Right lung (tissue), 10 donors: ENCODE measurements around the gene DCAF4. TPM values are rescaled to one million over a fixed set of nuclear protein-coding genes. Genes with fewer than 3 reads are reported as not detected.

Experiments
- DNase-seq, 2 donors: peaks; one replicate each; pipeline ENCODE4 v3.0.0-alpha.2; 2013
- long read RNA-seq, 8 donors: transcript quantifications; one replicate each; lab custom pipeline, GENCODE V29; 2026
- polyA plus RNA-seq, 5 donors: library from polyadenylated mRNA; unstranded; fragments of 120-200 nt; gene quantifications; one replicate each; pipeline versions ENCODE4 v1.2.1 to v1.2.3, GENCODE V29; 2013; ENCODE audit warnings: inconsistent platforms in 1 of 5, low replicate concordance in 1 of 5; ENCODE audit not compliant: insufficient read length in 5 of 5, insufficient read depth in 1 of 5

The DCAF4 gene, protein sequence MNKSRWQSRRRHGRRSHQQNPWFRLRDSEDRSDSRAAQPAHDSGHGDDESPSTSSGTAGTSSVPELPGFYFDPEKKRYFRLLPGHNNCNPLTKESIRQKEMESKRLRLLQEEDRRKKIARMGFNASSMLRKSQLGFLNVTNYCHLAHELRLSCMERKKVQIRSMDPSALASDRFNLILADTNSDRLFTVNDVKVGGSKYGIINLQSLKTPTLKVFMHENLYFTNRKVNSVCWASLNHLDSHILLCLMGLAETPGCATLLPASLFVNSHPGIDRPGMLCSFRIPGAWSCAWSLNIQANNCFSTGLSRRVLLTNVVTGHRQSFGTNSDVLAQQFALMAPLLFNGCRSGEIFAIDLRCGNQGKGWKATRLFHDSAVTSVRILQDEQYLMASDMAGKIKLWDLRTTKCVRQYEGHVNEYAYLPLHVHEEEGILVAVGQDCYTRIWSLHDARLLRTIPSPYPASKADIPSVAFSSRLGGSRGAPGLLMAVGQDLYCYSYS
- polyA plus RNA-seq: 10 to 100 TPM; 17.0 to 27.0 (median 17.6) TPM
- long read RNA-seq, donor 1, partial matches to known transcripts: 0 of 1 reads
- long read RNA-seq, donor 1, other reads (novel, unspliced or antisense): 0 of 1 reads
- long read RNA-seq, donor 2: 0 reads
- long read RNA-seq, donor 3, partial matches to known transcripts: 0 of 3 reads
- long read RNA-seq, donor 3, other reads (novel, unspliced or antisense): 0 of 3 reads
- long read RNA-seq, donor 4, partial matches to known transcripts: 0 of 1 reads
- long read RNA-seq, donor 4, other reads (novel, unspliced or antisense): 0 of 1 reads
- long read RNA-seq, donor 5, partial matches to known transcripts: 0 of 2 reads
- long read RNA-seq, donor 5, other reads (novel, unspliced or antisense): 0 of 2 reads
- long read RNA-seq, donor 6, partial matches to known transcripts: 0 of 1 reads
- long read RNA-seq, donor 6, other reads (novel, unspliced or antisense): 0 of 1 reads
- long read RNA-seq, donor 7: 0 reads
- long read RNA-seq, donor 8, partial matches to known transcripts: 0 of 1 reads
- long read RNA-seq, donor 8, other reads (novel, unspliced or antisense): 0 of 1 reads

DNA sequence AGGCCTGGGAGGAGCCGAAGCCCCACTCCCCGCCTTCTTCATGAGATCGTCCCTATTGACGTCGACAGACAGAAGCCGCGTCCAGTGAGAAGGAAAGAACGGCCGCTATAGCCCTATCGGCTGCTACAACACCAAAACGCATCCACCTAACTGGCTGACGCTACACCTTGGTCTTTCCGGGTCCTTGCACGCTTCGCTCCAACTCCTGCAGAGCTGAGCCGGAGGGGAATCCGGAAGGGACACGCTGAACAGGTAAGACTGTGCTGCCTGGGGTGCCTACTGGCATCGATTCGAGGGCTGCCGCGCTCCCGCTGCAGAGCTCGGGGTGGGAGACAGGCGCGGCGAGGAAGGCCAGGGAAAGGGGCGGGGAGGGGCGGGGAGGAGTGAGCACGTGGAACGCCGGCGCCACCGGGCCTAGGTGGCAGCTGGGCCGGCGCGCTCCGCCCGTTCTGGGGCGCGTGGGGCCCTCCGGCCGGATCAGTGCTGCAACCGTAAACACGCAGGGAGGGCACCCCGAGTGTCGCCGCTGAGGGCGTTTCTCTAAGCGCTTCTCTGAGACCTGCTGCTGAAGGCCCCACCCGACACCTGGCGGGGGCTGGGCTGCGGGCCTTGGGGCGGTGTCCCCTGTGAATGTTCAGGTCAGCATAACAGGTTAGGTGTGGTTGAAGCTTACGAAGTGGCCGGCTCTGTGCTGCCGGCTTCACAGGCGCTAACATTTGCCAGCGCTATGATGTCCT lies at the start of gene DCAF4:
Gene DCAF4, plus strand, starts transcription at position 173 of the 737 bp plus-strand sequence. CDS start 11,515 bp downstream, outside the sequence.
- peak; percentile 93 to 95 for DNase-seq

DNA sequence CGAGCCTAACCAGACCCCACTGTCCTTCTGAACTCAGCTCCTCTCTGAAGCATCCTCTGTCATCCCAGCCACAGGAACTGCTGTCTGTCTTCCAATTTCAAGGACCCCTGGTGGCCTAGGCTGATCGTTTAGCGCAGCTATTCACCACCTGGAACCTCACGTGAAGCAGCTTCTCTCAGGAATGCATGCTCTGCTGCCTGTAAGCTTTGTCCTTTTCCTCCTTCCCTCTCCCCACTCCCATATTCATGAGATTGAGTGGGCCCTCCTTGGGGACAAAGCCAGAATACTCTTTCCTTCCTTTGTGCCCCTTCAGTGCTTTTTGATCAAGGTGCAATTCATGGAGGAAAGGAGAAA lies 49.6 kb upstream of the DCAF4 start:
- no peak for DNase-seq

DNA sequence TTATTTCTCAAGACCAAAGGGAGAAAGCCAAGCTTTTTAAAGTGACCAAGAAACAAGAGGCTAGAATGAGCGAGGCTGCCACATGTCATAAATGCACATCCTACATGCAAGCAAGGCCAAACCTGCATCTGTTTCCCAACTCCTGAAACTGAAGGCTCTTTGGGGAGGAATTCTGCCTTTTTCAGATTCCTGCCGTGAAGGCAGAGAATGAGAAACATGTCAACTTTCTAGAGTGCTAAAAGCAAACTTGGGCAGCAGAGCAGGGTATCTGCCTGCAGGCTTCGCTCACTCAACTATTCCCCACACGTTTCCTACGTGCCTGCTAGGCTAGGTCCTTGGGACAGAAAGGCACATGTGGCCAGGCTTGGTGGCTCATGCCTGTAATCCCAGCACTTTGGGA lies 47.5 kb upstream of the DCAF4 start:
- DNase-seq: no peak

DNA sequence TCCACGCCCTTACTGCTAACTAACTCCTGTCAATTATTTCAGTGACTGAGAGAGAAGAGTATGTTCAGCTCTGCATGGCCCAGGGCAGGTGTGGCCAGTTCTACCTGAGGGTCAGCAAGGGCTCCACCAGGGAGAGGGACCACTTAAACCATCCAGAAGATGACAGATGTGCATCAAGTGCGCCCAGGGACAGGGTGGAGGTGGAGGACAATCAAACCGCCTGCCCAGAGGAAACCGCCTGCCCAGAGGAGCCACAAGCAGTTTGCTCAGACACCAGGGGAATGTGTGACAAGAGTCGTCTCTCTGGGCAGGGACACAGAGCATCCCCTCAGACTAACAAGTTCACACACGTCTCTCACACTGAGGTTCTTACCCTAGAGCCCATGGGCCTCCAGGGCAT lies 46.8 kb upstream of the DCAF4 start:
- no peak for DNase-seq

DNA sequence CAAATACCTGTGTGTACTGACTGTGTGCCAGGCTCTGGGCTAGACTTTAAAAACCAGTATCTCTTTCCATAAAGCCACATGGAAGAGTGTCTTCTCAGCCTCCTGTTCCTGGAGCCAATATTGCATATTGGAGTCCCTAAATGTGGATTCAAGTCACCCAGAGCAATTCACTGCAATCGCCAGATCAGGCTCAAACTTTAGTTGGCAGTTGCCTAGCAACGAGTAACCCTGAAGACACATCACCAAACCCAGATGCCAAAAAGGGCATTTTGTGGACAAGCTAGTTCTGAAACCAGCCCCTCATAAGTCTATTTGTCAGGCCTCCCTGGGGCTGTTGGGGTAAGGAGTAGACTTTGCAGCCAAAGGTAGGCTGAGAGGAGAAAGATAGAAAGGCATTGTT lies 46.1 kb upstream of the DCAF4 start:
- no peak for DNase-seq

DNA sequence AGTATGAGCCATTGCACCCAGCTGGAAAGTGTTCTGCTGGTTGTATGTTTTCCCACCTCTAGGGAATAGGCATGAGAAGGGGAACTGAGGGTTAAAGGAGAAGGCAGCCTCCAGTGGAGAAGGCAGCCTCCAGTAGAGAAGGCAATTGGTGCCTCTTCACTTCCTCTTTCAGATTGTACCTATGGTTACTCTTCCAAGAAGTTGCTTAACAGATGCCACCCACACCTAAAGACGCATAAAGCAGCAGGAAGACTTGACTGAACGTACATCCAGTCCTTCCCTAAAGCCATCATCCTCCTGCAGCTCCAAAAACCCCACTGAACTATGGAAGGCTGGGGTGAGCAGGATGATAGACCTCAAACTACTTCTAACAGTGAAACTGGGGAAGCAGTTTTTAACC lies 45.4 kb upstream of the DCAF4 start:
- no peak for DNase-seq

DNA sequence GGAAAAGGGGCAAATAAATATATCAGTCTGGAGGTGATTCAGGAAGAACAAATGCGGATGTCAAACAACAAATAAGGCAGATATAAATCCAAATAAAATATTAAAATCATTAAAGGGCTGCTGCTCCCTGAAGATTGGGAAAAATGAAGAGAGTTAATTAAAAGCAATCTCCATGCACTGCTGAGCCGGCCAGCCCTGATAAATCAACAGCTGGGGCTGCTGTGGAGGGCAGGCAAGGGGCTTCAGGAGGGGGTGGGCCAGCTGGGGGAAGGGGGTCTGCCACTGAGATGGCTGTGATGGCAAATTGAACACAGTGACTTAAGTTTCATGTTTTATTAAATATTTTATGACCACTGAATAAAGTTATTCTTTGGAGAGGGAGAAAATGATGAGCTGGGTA lies 44.7 kb upstream of the DCAF4 start:
- no peak for DNase-seq

DNA sequence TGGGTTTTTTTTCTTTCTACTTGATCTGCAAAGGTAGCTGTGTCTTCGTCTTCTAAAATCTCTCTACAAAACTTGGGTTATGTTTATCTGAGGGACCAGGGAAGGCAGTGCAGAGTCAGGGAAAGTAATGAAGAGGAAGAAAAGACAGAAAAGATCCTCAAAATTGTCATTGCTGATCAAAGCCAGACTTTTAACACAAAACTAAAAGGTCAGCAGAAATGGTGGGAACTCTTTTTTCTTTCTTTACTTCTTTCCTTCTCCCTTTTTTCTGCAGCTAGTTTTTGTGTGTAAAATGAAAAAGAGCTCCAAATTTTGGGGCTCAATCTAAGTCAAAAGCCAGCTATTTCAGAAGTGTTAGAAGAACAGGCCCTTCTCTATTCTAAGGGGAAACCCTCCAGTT lies 44.2 kb upstream of the DCAF4 start:
- no peak for DNase-seq

DNA sequence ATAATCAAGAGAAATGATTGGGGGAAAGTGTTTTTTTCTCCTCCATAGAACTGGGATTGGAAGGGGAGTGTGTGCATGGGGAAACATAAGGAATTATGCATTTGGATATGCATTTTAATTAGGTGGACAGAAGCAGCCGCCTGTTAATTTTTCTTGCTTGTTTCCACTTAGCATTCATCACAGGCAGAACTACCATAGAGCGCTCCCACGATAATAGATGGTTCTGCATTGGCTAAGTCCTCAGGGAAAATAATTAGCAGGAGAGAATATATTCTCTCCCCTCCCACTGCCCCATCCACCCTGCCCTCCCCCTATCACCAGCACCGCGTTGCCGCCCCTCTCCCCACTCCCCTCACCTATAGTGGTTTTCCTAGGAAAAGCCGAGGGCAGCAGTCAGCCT lies 43.8 kb upstream of the DCAF4 start:
- DNase-seq: no peak

DNA sequence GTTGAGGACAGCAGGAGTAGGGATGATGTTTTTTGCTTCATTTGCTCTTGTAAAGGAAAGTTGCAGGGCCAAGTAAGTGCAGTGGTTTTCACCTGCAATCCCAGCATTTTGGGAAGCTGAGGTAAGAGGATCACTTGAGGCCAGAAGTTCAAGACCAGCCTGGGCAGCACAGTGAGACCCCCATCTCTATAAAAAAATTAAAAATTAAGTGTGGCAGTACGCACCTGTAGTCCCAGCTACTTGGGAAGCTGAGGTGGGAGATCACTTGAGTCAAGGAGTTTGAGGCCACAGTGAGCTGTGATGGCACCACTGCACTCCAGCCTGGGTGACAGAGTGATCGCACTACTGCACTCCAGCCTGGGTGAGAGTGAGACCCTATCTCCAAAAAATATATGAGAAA lies 43.2 kb upstream of the DCAF4 start:
- no peak for DNase-seq

DNA sequence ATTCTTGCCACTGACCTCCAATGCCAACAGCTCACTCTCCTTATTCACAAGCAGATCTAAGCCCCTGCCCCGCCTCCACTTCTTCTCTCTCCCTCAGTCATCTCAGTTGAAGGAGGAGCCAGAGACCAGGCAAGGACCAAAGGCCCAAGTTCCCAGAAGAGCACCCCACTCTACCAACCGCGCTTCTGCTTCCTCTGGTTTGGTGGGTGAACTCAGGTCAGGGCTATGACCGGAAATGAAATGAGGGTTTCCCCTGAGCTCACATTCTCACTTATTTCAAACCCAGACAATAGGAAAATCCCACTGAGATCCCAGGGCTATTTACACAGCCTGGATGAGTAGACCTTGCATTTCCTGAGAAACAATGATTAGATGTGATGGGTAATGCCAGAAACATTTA lies 42.3 kb upstream of the DCAF4 start:
- no peak for DNase-seq

DNA sequence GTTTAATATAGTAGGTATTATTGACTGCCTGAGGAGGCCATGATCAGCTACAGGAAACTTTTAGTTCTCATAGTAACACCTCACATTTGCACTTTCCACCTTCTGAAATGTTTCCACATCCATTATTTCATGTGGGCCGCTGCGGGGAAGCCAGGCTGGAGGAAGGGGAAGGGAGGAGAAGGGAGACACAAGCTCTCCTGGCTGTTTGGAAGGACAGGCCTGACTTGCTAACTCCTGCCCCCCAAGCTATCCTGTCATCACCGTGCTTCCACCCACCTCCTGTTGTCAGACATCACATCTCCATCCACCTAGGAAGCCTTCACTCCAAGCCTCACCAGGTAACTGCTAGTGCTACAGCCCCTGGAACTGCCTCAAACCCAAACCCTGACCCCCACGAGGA lies 41.9 kb upstream of the DCAF4 start:
- no peak for DNase-seq

DNA sequence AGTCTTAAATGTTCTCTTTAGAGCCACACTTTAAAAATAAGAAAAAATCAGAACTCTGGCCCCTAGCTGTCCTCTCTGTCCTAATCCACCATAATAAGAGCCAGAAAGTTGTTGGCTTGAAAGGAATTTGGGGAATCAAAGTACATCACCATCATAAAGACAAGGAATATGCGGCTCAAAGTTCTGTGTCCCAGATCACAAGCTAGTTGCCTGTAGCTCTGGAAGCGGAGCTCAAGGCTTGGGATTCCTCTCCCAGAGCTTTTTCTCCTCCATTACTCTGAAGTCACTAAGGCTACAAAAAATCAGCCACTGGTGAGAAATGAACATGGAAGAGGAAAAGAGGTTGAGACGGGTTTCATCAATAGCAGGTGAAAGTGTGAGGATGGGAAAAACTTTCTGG lies 38.8 kb upstream of the DCAF4 start:
- DNase-seq: no peak

DNA sequence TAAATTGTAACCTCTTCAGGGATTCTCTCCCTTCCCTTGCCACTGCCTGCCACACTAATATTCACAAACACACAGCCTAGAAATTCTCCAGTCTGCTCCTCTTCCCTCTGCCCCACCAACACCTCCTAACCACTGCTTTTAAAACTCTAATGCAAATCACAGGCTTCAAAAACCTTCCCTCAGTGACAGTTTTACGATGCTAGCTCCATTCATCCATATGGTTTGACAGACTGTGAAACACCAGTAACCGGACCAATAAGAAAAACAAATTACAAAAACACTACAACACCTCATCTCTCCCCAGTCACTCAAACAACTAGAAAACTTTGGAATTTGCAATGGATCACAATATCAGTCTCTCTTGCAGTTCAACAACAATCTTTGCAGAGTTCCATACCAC lies 38.1 kb upstream of the DCAF4 start:
- no peak for DNase-seq

DNA sequence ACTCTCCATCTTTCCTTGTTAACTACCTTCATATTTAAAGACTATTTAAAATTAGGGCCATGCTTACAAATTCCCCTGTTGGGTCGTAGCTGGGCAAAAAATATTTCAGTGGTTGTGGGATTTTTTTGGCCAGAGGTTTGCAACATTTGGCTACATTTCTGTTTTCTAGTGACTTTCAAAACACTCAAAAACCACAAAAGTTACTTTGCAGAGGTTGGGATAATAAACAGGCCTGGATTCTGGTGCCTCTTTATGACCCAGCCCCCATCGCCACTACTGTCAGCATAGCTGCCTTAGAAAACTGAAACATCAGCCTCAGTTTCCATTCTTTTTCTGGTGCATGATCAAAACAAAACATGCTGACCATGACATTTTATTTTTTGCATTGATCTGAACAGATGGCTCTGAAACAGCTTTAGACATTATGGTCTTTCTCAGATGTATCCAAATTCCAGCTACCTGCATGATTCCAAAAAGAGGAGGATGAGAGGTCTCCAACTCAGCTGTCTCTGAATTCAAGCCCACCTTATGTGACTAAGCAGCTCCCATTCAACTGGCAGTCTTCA lies 37.5 kb upstream of the DCAF4 start:
- no peak for DNase-seq

DNA sequence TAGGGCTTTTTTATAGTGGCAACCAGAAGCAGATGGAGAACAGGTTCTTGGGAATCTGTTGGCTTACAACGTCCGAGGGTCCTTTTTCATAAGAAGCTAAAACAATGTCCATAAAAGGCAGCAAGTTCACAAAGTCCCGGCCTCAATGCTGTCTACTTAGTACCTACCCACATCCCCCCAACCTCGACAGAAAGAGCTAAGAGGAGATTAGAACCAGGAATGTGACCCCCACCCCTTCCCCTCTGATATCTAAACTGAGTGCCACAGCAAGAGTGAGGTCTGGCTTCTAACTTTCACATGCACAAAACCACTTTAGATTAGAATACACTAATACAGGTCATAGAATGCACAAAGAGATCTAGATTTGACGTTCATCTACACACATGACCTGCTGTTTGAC lies 36.9 kb upstream of the DCAF4 start:
- no peak for DNase-seq

DNA sequence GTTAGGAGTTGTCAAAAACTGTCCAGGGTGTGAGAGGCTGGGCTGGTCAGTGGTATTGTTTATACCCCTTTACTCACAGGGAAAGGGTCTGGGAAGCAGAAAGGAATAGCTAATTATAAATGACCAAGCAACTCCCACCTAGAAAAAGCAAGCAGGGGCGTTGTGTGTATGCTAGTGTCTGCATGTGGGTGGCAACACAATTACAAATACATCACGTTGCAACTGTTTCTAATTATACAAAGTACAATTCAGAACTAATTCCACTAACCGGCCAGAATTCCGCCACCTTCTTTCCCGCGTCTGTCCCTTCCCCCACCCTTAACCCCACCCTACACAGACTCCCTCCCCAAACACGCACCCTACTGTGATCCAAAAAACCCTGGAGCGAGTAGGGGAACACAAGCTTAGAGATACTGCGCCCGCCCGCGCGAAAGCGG lies 34.6 kb upstream of the DCAF4 start:
- DNase-seq: no peak

DNA sequence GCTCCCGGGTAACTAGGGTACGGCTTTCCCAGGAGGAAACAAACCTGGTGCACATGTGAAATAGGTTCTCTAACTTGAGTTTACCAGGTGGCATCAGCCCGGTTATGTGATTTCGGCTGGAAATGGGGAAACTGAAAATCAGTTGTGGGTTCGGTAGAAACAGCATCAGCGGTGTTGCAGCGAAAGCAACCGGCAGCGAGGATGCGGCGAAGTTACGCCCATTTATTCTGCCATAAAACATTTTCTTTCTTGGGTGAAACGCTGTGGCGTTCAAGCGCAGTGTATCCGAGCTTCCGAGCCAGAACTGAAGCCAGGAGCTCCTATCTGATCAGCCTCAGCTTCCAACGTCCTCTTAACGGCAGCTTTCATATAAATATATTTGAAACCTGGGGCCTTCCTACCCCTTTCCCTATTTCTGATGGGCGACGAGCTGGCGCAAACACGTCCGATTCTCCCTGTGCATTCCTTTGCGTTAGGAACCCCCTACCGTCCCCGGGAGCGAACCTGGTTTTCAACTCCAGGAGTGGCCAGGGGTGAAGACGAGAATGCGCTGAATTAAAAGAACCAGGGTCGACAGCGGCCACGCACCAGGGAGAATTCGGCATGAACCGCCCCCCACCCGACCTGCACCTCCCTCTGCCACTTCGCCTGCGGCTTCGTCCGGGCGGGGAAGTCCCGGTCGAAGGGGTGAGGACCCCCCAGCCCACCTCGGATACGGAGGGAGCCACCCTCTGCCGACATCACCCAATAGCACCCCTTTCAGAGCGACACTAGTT lies 34.0 kb upstream of the DCAF4 start:
- DNase-seq: no peak

DNA sequence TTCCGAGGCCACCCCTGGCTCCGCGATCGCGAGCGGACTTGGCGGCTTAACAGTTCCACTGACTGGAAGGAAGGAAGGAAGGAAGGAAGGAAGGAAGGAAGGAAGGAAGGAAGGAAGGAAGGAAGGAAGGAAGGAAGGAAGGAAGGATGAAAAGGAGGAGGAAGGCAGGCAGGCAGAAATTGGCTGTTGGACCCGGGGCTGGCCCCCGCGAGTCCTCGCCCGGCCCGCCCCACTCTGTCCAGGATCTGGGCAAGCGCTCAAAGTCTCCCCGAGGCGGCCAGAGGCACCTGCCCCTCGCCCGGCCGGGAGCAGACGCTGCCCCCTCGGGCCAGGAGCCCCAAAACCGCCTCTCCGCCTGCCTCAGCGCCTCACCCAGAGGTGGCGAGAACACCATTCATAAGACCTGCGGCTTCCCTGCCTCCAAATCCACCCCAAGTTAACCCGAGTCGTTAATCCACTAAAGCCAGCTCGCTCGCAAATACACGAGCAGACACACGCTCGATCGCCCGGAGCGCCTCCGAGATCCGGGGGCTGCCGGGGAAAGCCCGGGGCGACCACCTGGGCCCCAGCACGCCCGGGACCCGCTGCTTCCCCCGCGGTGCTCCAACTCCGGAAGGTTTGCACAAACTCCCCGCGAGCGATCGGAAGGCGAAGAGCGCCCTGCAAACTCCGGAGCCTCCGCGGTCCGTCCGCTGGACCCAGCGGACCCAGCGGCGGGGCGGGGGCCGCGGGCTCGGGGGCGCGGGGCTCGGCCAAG lies 33.2 kb upstream of the DCAF4 start:
- no peak for DNase-seq
